HEK293 (cell line): ENCODE measurements around the gene RNMT.

Source experiments
- CTCF ChIA-PET: fragments of 350-600 bp; formaldehyde crosslinking; extraction: SDS; loops from one replicate; lab custom pipeline; 2021; ENCODE audit warnings: antibody characterized with exemption; lab: Yijun Ruan, JAX
- POLR2A ChIA-PET: fragments of 300-600 bp; formaldehyde crosslinking; extraction: SDS; loops from one replicate; lab custom pipeline; 2020; ENCODE audit warnings: antibody characterized with exemption, inconsistent platforms; lab: Yijun Ruan, JAX
- H3K27ac ChIP-seq: fragments of 200-500 bp; sonication (Bioruptor generic); 2 replicates; pipeline ENCODE4 v1.5.1; 2014; ENCODE audit warnings: low read depth, low read length, control low read depth, inconsistent platforms; ENCODE audit errors: extremely low read depth
- H3K36me3 ChIP-seq, 2 experiments: fragments of 200-500 bp in 1 of 2; sonication (Bioruptor generic) in 1 of 2; 1 replicate in 1 of 2; 2 replicates in 1 of 2; pipeline ENCODE4 v1.5.1; 2014 to 2017; ENCODE audit warnings: inconsistent platforms in 2 of 2, low read length in 2 of 2; ENCODE audit not compliant: control insufficient read depth in 2 of 2, insufficient read depth in 1 of 2
- H3K4me1 ChIP-seq: fragments of 200-500 bp; sonication (Bioruptor generic); 2 replicates; pipeline ENCODE4 v1.5.1; 2014; ENCODE audit warnings: mild to moderate bottlenecking, low read length, inconsistent platforms; ENCODE audit not compliant: control insufficient read depth, insufficient read depth
- H3K4me3 ChIP-seq: 2 replicates; pipeline ENCODE4 v1.5.1; 2011; ENCODE audit warnings: low read depth, mild to moderate bottlenecking, control low read depth, low read length, moderate library complexity
- H3K9me3 ChIP-seq: fragments of 200-500 bp; sonication (Bioruptor generic); 2 replicates; pipeline ENCODE4 v1.5.1; 2014; ENCODE audit warnings: low read depth, low read length, inconsistent platforms; ENCODE audit not compliant: control insufficient read depth, insufficient read depth
- AEBP2 ChIP-seq: fragments of 450-650 bp; formaldehyde crosslinking; IDR thresholded peaks from 2 replicates; pipeline ENCODE4 v1.5.1; 2016; ENCODE audit warnings: missing biosample characterization, missing genetic modification characterization, borderline replicate concordance
- ATF2 ChIP-seq: fragments of 450-650 bp; formaldehyde crosslinking; IDR thresholded peaks from 2 replicates; pipeline ENCODE4 v1.5.1; 2016; ENCODE audit warnings: missing biosample characterization, missing genetic modification characterization, low read depth
- BCL6B ChIP-seq: fragments of 450-650 bp; formaldehyde crosslinking; IDR thresholded peaks from 2 replicates; pipeline ENCODE4 v1.5.1; 2017; ENCODE audit warnings: missing biosample characterization, missing genetic modification characterization
- FEZF1 ChIP-seq: fragments of 450-650 bp; formaldehyde crosslinking; IDR thresholded peaks from 2 replicates; pipeline ENCODE4 v1.5.1; 2016; ENCODE audit warnings: missing biosample characterization, missing genetic modification characterization
- KLF10 ChIP-seq: fragments of 450-650 bp; IDR thresholded peaks from 2 replicates; pipeline ENCODE4 v1.5.1; 2018; ENCODE audit warnings: missing biosample characterization, mild to moderate bottlenecking, missing genetic modification characterization
- PRDM1 ChIP-seq: fragments of 450-650 bp; formaldehyde crosslinking; IDR thresholded peaks from 2 replicates; pipeline ENCODE4; 2016; ENCODE audit warnings: missing biosample characterization, missing genetic modification characterization
- SP2 ChIP-seq: fragments of 450-650 bp; formaldehyde crosslinking; IDR thresholded peaks from 2 replicates; pipeline ENCODE4 v1.5.1; 2016; ENCODE audit warnings: missing biosample characterization, missing genetic modification characterization
- TCF7L2 ChIP-seq: IDR thresholded peaks from 2 replicates; pipeline ENCODE4 v1.6.1; 2011; ENCODE audit warnings: low read depth, mild to moderate bottlenecking, inconsistent platforms, low read length, moderate library complexity, borderline replicate concordance
- YY1 ChIP-seq: fragments of 450-650 bp; formaldehyde crosslinking; IDR thresholded peaks from 2 replicates; pipeline ENCODE4 v1.5.1; 2018; ENCODE audit warnings: missing biosample characterization, missing genetic modification characterization
- ZBTB20 ChIP-seq: fragments of 450-650 bp; formaldehyde crosslinking; IDR thresholded peaks from 2 replicates; pipeline ENCODE4 v1.5.1; 2016; ENCODE audit warnings: missing biosample characterization, missing genetic modification characterization
- ZBTB48 ChIP-seq: fragments of 450-650 bp; formaldehyde crosslinking; IDR thresholded peaks from 2 replicates; pipeline ENCODE4 v1.5.1; 2016; ENCODE audit warnings: missing biosample characterization, missing genetic modification characterization
- ZFP69B ChIP-seq: fragments of 450-650 bp; formaldehyde crosslinking; IDR thresholded peaks from 2 replicates; pipeline ENCODE4 v1.5.1; 2016; ENCODE audit warnings: missing biosample characterization, missing genetic modification characterization
- ZNF221 ChIP-seq: fragments of 450-650 bp; formaldehyde crosslinking; IDR thresholded peaks from 2 replicates; pipeline ENCODE4 v1.5.1; 2017; ENCODE audit warnings: missing biosample characterization, missing genetic modification characterization, borderline replicate concordance
- ZNF292 ChIP-seq: fragments of 450-650 bp; formaldehyde crosslinking; IDR thresholded peaks from 2 replicates; pipeline ENCODE4 v1.5.1; 2016; ENCODE audit warnings: low read depth, missing biosample characterization, missing genetic modification characterization, borderline replicate concordance
- ZNF354C ChIP-seq: fragments of 450-650 bp; formaldehyde crosslinking; IDR thresholded peaks from 2 replicates; pipeline ENCODE4 v1.5.1; 2016; ENCODE audit warnings: missing biosample characterization, missing genetic modification characterization, low read depth, borderline replicate concordance
- ZNF404 ChIP-seq: fragments of 450-650 bp; formaldehyde crosslinking; IDR thresholded peaks from 2 replicates; pipeline ENCODE4 v1.5.1; 2017; ENCODE audit warnings: missing biosample characterization, missing genetic modification characterization
- ZNF426 ChIP-seq: fragments of 450-650 bp; formaldehyde crosslinking; IDR thresholded peaks from 2 replicates; pipeline ENCODE4 v1.5.1; 2017; ENCODE audit warnings: missing biosample characterization, missing genetic modification characterization, mild to moderate bottlenecking, inconsistent platforms, moderate library complexity
- ZNF600 ChIP-seq: fragments of 450-650 bp; formaldehyde crosslinking; IDR thresholded peaks from 2 replicates; pipeline ENCODE4 v1.5.1; 2016; ENCODE audit warnings: missing biosample characterization, missing genetic modification characterization
- ZNF768 ChIP-seq: fragments of 450-650 bp; formaldehyde crosslinking; IDR thresholded peaks from 2 replicates; pipeline ENCODE4 v1.5.1; 2018; ENCODE audit warnings: missing biosample characterization, mild to moderate bottlenecking, missing genetic modification characterization
- ZNF830 ChIP-seq: fragments of 450-650 bp; IDR thresholded peaks from 2 replicates; pipeline ENCODE4 v1.5.0; 2018; ENCODE audit warnings: missing biosample characterization, missing genetic modification characterization, low read depth, mild to moderate bottlenecking, moderate library complexity
- TF ChIP-seq, protein P1 (sequence below): fragments of 450-650 bp; formaldehyde crosslinking; IDR thresholded peaks from 2 replicates; pipeline ENCODE4 v1.5.1; 2017; ENCODE audit warnings: missing biosample characterization, missing genetic modification characterization
- TF ChIP-seq, protein P2 (sequence below): fragments of 450-650 bp; formaldehyde crosslinking; IDR thresholded peaks from 2 replicates; pipeline ENCODE4; 2016; ENCODE audit warnings: missing biosample characterization, missing genetic modification characterization

Gene RNMT

GRCh38 chr18:13756671-13757070, 30.2 kb downstream of the RNMT start:
- H3K9me3 ChIP-seq = no peaks in the 10 kb centered on the region
- H3K27ac ChIP-seq = no peak overlapping the region
- no peak overlapping the region for H3K4me3 ChIP-seq
- TF ChIP-seq ZNF600 (tag by site-specific recombination) (no peak), ZNF426 (tag by site-specific recombination) (no peak), BCL6B (tag by site-specific recombination) (no peak), ZNF768 (tag by site-specific recombination) (no peak), ZNF404 (tag by site-specific recombination) (no peak), ZBTB20 (tag by site-specific recombination) (no peak), ATF2 (tag by site-specific recombination) (no peak), ZNF830 (tag by site-specific recombination) (no peak), ZNF221 (tag by site-specific recombination) (no peak)
- TF ChIP-seq, protein P1, sequence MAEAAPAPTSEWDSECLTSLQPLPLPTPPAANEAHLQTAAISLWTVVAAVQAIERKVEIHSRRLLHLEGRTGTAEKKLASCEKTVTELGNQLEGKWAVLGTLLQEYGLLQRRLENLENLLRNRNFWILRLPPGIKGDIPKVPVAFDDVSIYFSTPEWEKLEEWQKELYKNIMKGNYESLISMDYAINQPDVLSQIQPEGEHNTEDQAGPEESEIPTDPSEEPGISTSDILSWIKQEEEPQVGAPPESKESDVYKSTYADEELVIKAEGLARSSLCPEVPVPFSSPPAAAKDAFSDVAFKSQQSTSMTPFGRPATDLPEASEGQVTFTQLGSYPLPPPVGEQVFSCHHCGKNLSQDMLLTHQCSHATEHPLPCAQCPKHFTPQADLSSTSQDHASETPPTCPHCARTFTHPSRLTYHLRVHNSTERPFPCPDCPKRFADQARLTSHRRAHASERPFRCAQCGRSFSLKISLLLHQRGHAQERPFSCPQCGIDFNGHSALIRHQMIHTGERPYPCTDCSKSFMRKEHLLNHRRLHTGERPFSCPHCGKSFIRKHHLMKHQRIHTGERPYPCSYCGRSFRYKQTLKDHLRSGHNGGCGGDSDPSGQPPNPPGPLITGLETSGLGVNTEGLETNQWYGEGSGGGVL (tag by site-specific recombination) = no peak
- no peaks in the 10 kb centered on the region for H3K4me1 ChIP-seq
- ChIA-PET CTCF (interaction anchor here (0.7 kb wide), 1 partner anchor 754 kb away, joined by 3 read pairs; no protein-coding TSS in a partner anchor), POLR2A (no interaction called here)
- peaks cover 33 to 52% of the 10 kb centered on the region in 2 experiments for H3K36me3 ChIP-seq

- ChIA-PET CTCF (interaction anchor here (0.5 kb wide), 1 partner anchor 1763 kb away, joined by 3 read pairs; no protein-coding TSS in a partner anchor), POLR2A (no interaction called here)
- Histone ChIP-seq H3K36me3 (peaks cover 21 to 49% of the 10 kb centered on the region in 2 experiments), H3K27ac (no peak overlapping the region), H3K4me1 (no peaks in the 10 kb centered on the region), H3K4me3 (no peak overlapping the region), H3K9me3 (no peaks in the 10 kb centered on the region)
- no peak for TF ChIP-seq ZNF354C (tag by site-specific recombination)
- TF ChIP-seq SP2 (tag by site-specific recombination) = no peak
- no peak for TF ChIP-seq TCF7L2
- no peak for TF ChIP-seq ZNF292 (tag by site-specific recombination)
Measured at GRCh38 chr18:13758622-13759021, 32.1 kb downstream of the RNMT start.

GRCh38 chr18:13760047-13760446, 33.6 kb downstream of the RNMT start:
- ChIA-PET POLR2A (no interaction called here), CTCF (interaction anchor here (0.6 kb wide), 1 partner anchor 1101 kb away, joined by 3 read pairs; no protein-coding TSS in a partner anchor)
- Histone ChIP-seq H3K27ac (no peak overlapping the region), H3K4me3 (no peak overlapping the region), H3K9me3 (no peaks in the 10 kb centered on the region), H3K4me1 (no peaks in the 10 kb centered on the region), H3K36me3 (peaks cover 8 to 35% of the 10 kb centered on the region in 2 experiments; a peak in 2 of 3 replicates)
- no peak for TF ChIP-seq PRDM1 (tag by site-specific recombination)
- no peak for TF ChIP-seq AEBP2 (tag by site-specific recombination)
- TF ChIP-seq ZFP69B (tag by site-specific recombination) = no peak
- TF ChIP-seq YY1 (tag by site-specific recombination) = no peak
- TF ChIP-seq, protein P2, sequence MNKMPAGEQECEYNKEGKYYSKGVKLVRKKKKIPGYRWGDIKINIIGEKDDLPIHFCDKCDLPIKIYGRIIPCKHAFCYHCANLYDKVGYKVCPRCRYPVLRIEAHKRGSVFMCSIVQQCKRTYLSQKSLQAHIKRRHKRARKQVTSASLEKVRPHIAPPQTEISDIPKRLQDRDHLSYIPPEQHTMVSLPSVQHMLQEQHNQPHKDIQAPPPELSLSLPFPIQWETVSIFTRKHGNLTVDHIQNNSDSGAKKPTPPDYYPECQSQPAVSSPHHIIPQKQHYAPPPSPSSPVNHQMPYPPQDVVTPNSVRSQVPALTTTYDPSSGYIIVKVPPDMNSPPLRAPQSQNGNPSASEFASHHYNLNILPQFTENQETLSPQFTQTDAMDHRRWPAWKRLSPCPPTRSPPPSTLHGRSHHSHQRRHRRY (tag by site-specific recombination) = no peak
- no peak for TF ChIP-seq FEZF1
- no peak for TF ChIP-seq ZNF221 (tag by site-specific recombination)
- no peak for TF ChIP-seq ZBTB48 (tag by site-specific recombination)
- TF ChIP-seq KLF10 (tag by site-specific recombination) = no peak
